Activated naive CD8-positive, alpha-beta T cell treated with anti-CD3 and anti-CD28 coated beads, Interleukin-2, amount 10 ng/mL, durations not matched to agents 7 days and 5 days (primary cell): ENCODE measurements around the gene NRXN2. TPM values are rescaled to one million over a fixed set of nuclear protein-coding genes. Genes with fewer than 3 reads are reported as not detected.
"Not testable (repeated sequence)": the region's sequence is repeated elsewhere in the genome, so short reads cannot be mapped to it uniquely, and the experiment has no call there.

Experiments
- ATAC-seq: fragments of 150-1000 bp; cut with Tn5 transposase; one replicate; pipeline ENCODE4 v1.10.0; 2021; ENCODE audit warnings: low read depth, moderate library complexity
- POLR2A ChIA-PET: fragments of 350-600 bp; sonication (Branson Sonifier 250); formaldehyde crosslinking; loops from one replicate; lab custom pipeline; 2021; ENCODE audit warnings: antibody characterized with exemption; lab: Charles Lee
- DNase-seq: peaks from one replicate; pipeline ENCODE4 v3.0.0; 2021
- H3K27ac Mint-ChIP-seq: one replicate; pipeline ENCODE4 v1.8.0; 2022; ENCODE audit warnings: mild to moderate bottlenecking, mixed read lengths
- H3K27me3 Mint-ChIP-seq: one replicate; pipeline ENCODE4 v1.8.0; 2022; ENCODE audit warnings: mild to moderate bottlenecking, moderate library complexity, mixed read lengths
- H3K36me3 Mint-ChIP-seq: one replicate; pipeline ENCODE4 v1.8.0; 2021; ENCODE audit warnings: mild to moderate bottlenecking, mixed read lengths
- H3K4me1 Mint-ChIP-seq: one replicate; pipeline ENCODE4 v1.8.0; 2021; ENCODE audit warnings: mixed read lengths
- H3K4me3 Mint-ChIP-seq: one replicate; pipeline ENCODE4 v1.8.0; 2022; ENCODE audit warnings: mild to moderate bottlenecking, moderate library complexity, mixed read lengths
- H3K9me3 Mint-ChIP-seq: one replicate; pipeline ENCODE4 v1.8.0; 2021; ENCODE audit warnings: mixed read lengths
- total RNA-seq, 2 experiments: library from RNA; stranded (reverse); gene quantifications; one replicate each; pipeline ENCODE4 v1.2.3, GENCODE V29; 2021

The NRXN2 gene
- total RNA-seq, 2 experiments from 2014 or later, result 0.36 TPM; not detected in 1

DNA sequence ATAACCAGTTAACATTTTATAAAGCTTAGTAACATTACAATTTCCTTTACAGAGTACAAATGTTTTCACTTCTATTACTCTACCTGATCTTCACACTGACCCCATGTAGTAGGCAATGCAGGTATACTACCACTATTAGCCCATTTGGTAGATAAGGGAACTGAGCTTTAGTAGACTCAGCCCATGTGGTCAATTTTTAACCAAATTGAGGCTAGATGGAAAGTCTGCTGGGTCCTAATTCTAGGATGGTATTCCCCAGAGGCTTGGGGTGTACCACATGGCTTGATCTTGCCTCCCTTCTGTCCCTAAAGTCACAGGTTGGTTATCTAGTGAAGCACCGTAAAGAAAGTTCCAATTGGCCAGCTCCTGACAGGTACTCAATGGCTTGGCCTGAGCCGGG lies 48.2 kb downstream of the NRXN2 start:
- Mint-ChIP-seq H3K4me3 (no peak overlapping the region), H3K4me1 (no peaks in the 10 kb centered on the region), H3K27ac (no peak overlapping the region), H3K27me3 (peaks cover 36% of the 10 kb centered on the region), H3K36me3 (no peaks in the 10 kb centered on the region), H3K9me3 (no peaks in the 10 kb centered on the region)
- DNase-seq (no peak), ATAC-seq (no peak)
- POLR2A ChIA-PET, result no interaction called here

DNA sequence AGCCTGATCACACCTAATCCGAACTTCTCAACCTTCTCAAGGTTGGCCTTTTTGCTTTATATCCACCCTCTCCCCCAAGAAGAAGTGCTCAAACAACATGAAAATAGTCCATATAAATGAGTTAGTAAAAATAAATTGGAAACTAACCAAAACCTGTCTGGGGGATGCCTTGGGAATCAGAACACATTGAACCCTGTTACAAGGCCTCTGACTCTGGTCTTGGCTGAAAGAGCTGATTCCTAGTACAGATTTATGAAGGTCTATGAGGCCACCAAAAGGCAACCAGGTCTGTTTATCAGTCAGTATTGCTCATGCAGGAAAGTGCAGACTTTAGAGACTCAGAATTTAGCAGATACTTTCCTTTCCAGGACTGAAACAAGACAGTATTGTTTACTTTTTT lies 49.7 kb downstream of the NRXN2 start:
- no peaks in the 10 kb centered on the region for H3K36me3 Mint-ChIP-seq
- ATAC-seq (no peak), DNase-seq (no peak)
- H3K4me3 Mint-ChIP-seq, result no peak overlapping the region
- H3K27me3 Mint-ChIP-seq, result peaks cover 36% of the 10 kb centered on the region
- H3K27ac Mint-ChIP-seq, result no peak overlapping the region
- POLR2A ChIA-PET, result interaction anchor here (0.6 kb wide), 1 partner anchor 265 kb away, joined by 6 read pairs; no protein-coding TSS in a partner anchor
- H3K9me3 Mint-ChIP-seq, result no peaks in the 10 kb centered on the region
- no peaks in the 10 kb centered on the region for H3K4me1 Mint-ChIP-seq

DNA sequence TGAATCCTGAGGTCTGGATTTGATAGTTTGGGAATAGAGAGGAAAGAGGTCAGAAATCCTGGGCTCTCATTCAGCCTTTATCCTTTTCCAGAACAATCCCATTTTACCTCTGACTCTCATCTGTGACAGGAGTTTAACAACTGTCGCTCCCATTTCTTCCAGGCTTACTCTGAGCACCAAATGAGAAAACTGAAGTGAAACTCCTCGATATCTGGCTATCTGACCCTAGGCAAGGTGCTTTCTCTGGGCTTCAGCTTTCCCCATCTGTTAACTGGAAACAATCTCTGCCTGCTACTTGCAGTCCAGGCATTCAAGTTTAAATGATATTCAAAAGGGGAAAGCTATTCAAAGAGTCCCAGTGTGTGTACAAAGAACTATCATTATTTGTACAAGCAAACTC lies 50.1 kb downstream of the NRXN2 start:
- no peak for DNase-seq
- POLR2A ChIA-PET, result no interaction called here
- H3K27me3 Mint-ChIP-seq, result peaks cover 36% of the 10 kb centered on the region

GRCh38 chr11:64670975-64671374 lies 52.0 kb downstream of the NRXN2 start:
- Mint-ChIP-seq H3K27ac (no peak overlapping the region), H3K4me1 (no peaks in the 10 kb centered on the region), H3K27me3 (peaks cover 24% of the 10 kb centered on the region), H3K4me3 (no peak overlapping the region), H3K36me3 (no peaks in the 10 kb centered on the region), H3K9me3 (no peaks in the 10 kb centered on the region)
- ATAC-seq (no peak), DNase-seq (no peak)
- POLR2A ChIA-PET, result no interaction called here

More for the DNA sequence above, 50.1 kb downstream of the NRXN2 start:
- Mint-ChIP-seq H3K4me1 (no peaks in the 10 kb centered on the region), H3K4me3 (no peak overlapping the region), H3K27ac (no peak overlapping the region), H3K9me3 (no peaks in the 10 kb centered on the region), H3K36me3 (no peaks in the 10 kb centered on the region)
- no peak for ATAC-seq

- Mint-ChIP-seq H3K4me1 (no peaks in the 10 kb centered on the region), H3K9me3 (no peaks in the 10 kb centered on the region), H3K27me3 (peaks cover 8% of the 10 kb centered on the region), H3K27ac (no peak overlapping the region), H3K36me3 (no peaks in the 10 kb centered on the region), H3K4me3 (no peak overlapping the region)
- no peak for DNase-seq
- POLR2A ChIA-PET, result no interaction called here
- ATAC-seq, result no peak
Measured at GRCh38 chr11:64667154-64667745, 55.7 kb downstream of the NRXN2 start.

GRCh38 chr11:64665411-64665821 lies 57.6 kb downstream of the NRXN2 start:
- H3K27me3 Mint-ChIP-seq, result peaks cover 12% of the 10 kb centered on the region
- ATAC-seq (no peak), DNase-seq (no peak)
- POLR2A ChIA-PET, result no interaction called here
- H3K4me3 Mint-ChIP-seq, result no peak overlapping the region
- no peaks in the 10 kb centered on the region for H3K36me3 Mint-ChIP-seq
- no peak overlapping the region for H3K27ac Mint-ChIP-seq
- no peaks in the 10 kb centered on the region for H3K9me3 Mint-ChIP-seq
- H3K4me1 Mint-ChIP-seq, result no peaks in the 10 kb centered on the region

DNA sequence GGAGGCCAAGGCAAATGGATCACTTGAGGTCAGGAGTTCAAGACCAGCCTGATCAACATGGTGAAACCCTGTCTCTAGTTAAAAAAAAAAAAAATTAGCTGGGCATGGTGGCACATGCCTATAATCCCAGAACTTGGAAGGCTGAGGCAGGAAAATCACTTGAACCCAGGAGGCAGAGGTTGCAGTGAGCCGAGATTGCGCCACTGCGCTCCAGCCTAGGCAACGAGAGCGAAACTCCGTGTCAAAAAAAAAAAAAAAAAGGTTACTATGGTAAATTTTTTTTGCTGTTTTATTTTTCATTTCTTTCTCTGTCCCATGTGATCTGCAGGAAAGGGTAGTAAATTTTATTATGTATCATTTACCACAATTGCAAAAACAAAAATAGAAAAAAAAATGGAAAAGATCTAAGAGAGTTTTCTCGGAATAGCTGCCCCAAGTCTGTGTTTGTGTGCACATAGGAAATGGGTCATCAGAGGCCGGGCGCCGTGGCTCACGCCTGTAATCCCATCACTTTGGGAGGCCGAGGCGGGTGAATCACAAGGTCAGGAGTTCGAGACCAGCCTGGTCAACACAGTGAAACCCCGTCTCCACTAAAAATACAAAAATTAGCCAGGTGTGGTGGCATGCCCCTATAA lies 58.6 kb downstream of the NRXN2 start:
- DNase-seq, POLR2A ChIA-PET, H3K4me1 Mint-ChIP-seq, H3K27ac Mint-ChIP-seq, H3K4me3 Mint-ChIP-seq, ATAC-seq, H3K9me3 Mint-ChIP-seq, H3K36me3 Mint-ChIP-seq: not testable (repeated sequence)
- H3K27me3 Mint-ChIP-seq, result peaks cover 11% of the 10 kb centered on the region

GRCh38 chr11:64663656-64664055 lies 59.3 kb downstream of the NRXN2 start:
- H3K27ac Mint-ChIP-seq, result no peak overlapping the region
- DNase-seq, result no peak
- no peak overlapping the region for H3K4me3 Mint-ChIP-seq
- H3K27me3 Mint-ChIP-seq, result peaks cover 9% of the 10 kb centered on the region
- no peaks in the 10 kb centered on the region for H3K36me3 Mint-ChIP-seq
- no peaks in the 10 kb centered on the region for H3K9me3 Mint-ChIP-seq
- no peaks in the 10 kb centered on the region for H3K4me1 Mint-ChIP-seq
- ATAC-seq, result no peak
- POLR2A ChIA-PET, result no interaction called here

GRCh38 chr11:64661614-64662013 lies 61.4 kb downstream of the NRXN2 start:
- POLR2A ChIA-PET, result no interaction called here
- Mint-ChIP-seq H3K4me3 (no peak overlapping the region), H3K4me1 (peaks cover 2% of the 10 kb centered on the region), H3K27ac (no peak overlapping the region), H3K27me3 (peaks cover 7% of the 10 kb centered on the region), H3K36me3 (no peaks in the 10 kb centered on the region), H3K9me3 (no peaks in the 10 kb centered on the region)
- DNase-seq (no peak), ATAC-seq (no peak)

GRCh38 chr11:64661146-64661545 lies 61.9 kb downstream of the NRXN2 start:
- H3K9me3 Mint-ChIP-seq, result no peaks in the 10 kb centered on the region
- H3K27me3 Mint-ChIP-seq, result peaks cover 7% of the 10 kb centered on the region
- no peak for ATAC-seq
- peaks cover 2% of the 10 kb centered on the region for H3K4me1 Mint-ChIP-seq
- H3K36me3 Mint-ChIP-seq, result no peaks in the 10 kb centered on the region
- H3K27ac Mint-ChIP-seq, result no peak overlapping the region
- H3K4me3 Mint-ChIP-seq, result no peak overlapping the region
- POLR2A ChIA-PET, result no interaction called here
- DNase-seq, result no peak

- H3K36me3 Mint-ChIP-seq, result no peaks in the 10 kb centered on the region
- peaks cover 7% of the 10 kb centered on the region for H3K27me3 Mint-ChIP-seq
- DNase-seq, result no peak
- H3K4me3 Mint-ChIP-seq, result no peak overlapping the region
- H3K27ac Mint-ChIP-seq, result no peak overlapping the region
- peaks cover 2% of the 10 kb centered on the region for H3K4me1 Mint-ChIP-seq
- no peak for ATAC-seq
- POLR2A ChIA-PET, result no interaction called here
- no peaks in the 10 kb centered on the region for H3K9me3 Mint-ChIP-seq
Measured at GRCh38 chr11:64660706-64661105, 62.3 kb downstream of the NRXN2 start.

DNA sequence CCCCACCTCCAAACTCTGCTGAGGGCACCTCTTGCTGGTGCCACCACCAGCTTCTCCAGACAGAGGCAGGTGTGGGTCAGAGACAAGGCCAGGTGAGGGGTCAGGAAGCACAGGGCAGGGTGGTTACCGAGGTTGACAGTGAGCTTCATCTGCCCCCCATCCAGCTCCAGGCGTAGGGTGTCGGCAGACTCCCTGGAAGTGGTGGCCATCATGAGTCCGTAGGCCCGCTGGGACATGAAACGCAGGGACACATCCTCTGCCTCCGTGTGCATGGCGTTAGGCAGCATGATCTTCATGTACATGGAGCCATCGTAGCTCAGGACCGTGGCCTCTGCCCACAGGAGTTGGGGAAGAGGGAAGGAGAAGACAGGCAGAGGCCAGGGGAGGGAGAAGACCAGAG lies 62.8 kb downstream of the NRXN2 start:
- DNase-seq (no peak), ATAC-seq (no peak)
- Mint-ChIP-seq H3K9me3 (no peaks in the 10 kb centered on the region), H3K27ac (no peak overlapping the region), H3K36me3 (no peaks in the 10 kb centered on the region), H3K4me1 (peaks cover 2% of the 10 kb centered on the region), H3K4me3 (no peak overlapping the region), H3K27me3 (peaks cover 9% of the 10 kb centered on the region)
- POLR2A ChIA-PET, result no interaction called here

DNA sequence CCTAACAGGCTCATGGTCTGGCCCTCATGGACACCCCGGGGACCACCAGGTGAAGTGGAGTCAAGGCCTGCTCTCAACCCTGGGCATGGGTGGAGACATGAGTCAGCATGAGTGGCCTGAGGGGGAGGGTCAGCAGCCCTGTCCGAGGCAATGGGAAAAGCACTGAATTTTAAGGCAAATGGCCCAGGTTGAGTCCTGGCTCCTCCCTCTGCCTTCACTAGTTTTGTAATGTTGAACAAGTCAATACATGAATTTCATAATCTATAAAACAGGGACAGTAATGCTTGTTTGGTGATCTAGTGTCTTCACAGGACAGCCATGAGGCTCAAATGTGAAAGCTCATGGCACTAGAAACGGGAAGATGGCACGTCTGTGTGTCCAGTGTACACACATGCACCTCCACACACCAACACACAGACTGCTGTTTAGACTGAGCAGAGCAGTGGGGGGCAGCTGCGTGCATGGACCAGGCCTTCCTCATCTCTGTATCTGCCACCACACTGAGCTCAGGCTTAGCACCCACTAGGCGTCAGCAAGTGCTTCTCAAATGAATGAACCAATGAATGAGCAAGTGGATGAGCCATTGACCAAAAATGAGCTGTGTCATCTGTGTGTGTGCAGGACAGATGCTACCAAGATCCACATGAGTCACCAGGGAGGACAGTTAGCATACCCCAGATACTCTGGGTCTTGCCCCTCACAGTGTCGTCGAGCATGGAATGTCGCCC lies 63.4 kb downstream of the NRXN2 start:
- ATAC-seq, result no peak
- no peaks in the 10 kb centered on the region for H3K36me3 Mint-ChIP-seq
- peaks cover 2% of the 10 kb centered on the region for H3K4me1 Mint-ChIP-seq
- no peaks in the 10 kb centered on the region for H3K9me3 Mint-ChIP-seq
- no peak for DNase-seq
- POLR2A ChIA-PET, result no interaction called here
- H3K4me3 Mint-ChIP-seq, result no peak overlapping the region
- no peak overlapping the region for H3K27ac Mint-ChIP-seq
- H3K27me3 Mint-ChIP-seq, result peaks cover 13% of the 10 kb centered on the region

DNA sequence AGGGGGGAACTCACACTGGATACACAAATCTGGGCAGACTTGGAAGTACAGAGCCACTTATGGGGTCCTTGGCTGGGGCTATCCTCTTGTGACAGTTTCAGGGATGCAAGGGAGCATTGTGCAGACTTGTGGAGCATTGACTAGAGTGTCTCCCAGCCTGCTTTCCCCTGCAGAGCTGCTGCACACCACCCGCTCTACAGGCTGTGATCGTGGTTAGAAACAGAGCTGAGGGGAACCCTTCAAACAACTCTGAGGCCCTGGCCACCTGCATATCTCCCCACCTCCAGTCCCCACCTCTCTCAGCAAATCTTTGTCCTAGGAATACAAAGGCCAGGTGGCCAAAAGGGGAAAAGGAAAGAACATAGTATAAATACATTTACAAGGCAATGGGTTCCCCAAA lies 64.7 kb downstream of the NRXN2 start:
- DNase-seq (no peak), ATAC-seq (no peak)
- H3K36me3 Mint-ChIP-seq, result no peaks in the 10 kb centered on the region
- POLR2A ChIA-PET, result no interaction called here
- peaks cover 13% of the 10 kb centered on the region for H3K27me3 Mint-ChIP-seq
- no peaks in the 10 kb centered on the region for H3K9me3 Mint-ChIP-seq
- peaks cover 2% of the 10 kb centered on the region for H3K4me1 Mint-ChIP-seq
- no peak overlapping the region for H3K4me3 Mint-ChIP-seq
- no peak overlapping the region for H3K27ac Mint-ChIP-seq
